GF-D8 (cell line): ENCODE measurements around the gene CDR2L.
A peak's percentile ranks its signal among the peaks of the same experiment; 100 is the strongest.
"Not testable (repeated sequence)": the region's sequence is repeated elsewhere in the genome, so short reads cannot be mapped to it uniquely, and the experiment has no call there.

Experiments
- DNase-seq: peaks from one replicate; lab custom pipeline; 2025; lab: John Stamatoyannopoulos, UW

The CDR2L gene

DNA sequence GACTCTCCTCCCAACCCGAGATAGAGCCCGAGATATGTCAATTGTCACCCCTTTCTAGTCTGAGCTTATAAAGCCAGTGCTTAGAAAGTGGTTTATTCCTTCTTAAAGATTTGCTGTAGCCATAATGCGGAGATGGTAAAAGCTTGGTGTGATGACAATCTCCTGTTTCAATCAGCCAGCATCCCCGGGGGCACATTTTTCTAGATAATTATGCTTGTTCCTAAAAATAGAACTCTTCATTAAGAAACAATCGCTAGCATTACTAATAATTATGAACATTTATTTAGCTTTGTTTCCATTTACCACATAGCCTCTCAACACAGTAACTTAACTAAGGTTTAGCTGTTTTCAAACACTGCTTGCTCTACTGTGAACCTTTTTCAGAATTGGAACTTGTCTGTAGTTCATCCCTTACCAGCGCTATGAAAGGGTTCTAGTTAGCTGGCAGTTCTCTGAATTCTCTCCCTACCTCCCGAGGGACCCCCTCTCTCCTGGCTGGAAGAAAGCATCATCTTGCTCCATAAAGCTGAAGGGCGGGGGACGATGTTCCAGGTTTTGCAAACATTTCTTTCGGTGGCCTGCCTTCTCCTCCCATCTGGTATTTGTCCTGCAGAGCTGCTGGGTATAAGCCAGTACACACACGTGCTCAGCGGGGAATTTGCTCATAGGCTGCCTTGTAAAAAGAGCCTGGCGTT lies 24.1 kb downstream of the CDR2L start:
- DNase-seq = no peak

DNA sequence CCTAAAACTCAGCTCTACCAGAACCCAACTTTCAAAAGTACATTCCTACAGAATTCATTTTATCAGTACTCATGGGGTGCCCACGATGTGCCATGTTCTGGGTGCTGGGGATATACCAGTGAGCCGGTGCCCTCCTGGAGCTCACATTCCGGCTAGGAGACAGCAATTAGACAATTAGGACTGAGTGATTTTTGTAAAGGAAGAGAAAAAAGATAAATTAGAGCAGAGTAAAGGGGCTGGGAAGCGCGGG lies 24.6 kb downstream of the CDR2L start:
- no peak for DNase-seq

- DNase-seq = peak; percentile 56
Measured at GRCh38 chr17:75012346-75013091, 25.1 kb downstream of the CDR2L start, which contains the start of gene MRPL58. MRPL58 (plus strand) TSS chr17:75012670; CDS start chr17:75012687, 17 bp downstream.

DNA sequence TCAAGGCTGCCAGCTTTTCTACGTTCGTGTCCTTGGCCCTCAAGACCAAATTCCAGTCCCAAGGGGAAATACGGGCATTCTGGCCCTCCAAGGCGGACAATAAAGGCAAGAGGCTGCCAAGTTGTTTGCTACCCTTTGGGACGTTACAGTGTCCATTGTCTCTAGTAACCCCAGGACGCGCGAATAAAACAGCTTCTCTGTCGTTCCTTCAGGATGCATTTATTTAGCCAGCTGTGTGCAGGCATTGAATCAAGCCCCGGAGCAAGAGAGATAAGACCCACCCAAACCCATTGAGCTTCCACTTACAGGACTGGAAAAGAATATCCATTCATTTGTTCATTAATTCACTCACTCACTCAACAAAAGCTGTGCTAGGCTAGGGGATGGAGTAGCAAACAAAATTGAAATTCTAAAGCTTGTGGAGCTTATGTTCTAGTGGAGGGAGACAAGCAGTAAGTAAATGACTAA lies 25.7 kb downstream of the CDR2L start:
- DNase-seq = no peak

DNA sequence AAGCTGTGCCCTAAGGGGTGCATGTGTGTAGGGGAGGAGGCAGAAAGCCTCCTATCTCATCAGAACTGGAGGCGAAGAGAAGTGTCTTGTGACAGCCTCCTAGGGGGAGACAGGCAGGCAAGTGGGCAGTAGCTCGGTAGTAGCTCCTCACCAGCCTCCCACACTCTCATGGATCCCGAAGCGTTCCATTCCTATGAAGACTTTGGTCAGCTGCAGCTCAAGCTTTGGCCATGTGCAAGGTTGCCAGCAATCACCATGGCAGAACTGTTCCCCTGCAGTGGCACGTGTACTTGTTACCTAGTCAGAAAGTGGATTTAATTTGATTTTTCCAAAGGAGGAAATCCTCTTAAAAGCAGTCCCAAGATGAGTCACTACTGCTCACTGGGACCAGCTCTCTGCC lies 31.7 kb downstream of the CDR2L start:
- DNase-seq = no peak

DNA sequence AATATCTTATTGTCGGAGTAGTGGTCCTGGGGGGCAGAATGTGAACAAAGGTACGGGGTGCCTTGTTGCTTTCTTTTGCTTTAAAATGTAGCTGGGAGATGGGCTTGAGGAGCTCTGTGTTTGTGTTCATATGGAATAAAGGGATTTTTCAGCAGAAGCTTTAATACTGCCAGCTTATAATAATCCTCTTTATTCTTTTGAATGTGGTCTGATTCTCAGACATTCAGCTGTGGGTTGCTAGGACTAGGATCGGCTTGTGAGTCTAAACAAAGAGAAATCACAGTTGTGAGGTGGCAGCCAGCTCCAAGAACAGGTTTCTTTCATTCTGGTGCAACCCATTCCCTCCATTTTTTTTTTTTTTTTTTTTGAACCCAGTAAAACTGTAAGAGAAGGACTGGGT lies 32.3 kb downstream of the CDR2L start:
- DNase-seq = no peak

DNA sequence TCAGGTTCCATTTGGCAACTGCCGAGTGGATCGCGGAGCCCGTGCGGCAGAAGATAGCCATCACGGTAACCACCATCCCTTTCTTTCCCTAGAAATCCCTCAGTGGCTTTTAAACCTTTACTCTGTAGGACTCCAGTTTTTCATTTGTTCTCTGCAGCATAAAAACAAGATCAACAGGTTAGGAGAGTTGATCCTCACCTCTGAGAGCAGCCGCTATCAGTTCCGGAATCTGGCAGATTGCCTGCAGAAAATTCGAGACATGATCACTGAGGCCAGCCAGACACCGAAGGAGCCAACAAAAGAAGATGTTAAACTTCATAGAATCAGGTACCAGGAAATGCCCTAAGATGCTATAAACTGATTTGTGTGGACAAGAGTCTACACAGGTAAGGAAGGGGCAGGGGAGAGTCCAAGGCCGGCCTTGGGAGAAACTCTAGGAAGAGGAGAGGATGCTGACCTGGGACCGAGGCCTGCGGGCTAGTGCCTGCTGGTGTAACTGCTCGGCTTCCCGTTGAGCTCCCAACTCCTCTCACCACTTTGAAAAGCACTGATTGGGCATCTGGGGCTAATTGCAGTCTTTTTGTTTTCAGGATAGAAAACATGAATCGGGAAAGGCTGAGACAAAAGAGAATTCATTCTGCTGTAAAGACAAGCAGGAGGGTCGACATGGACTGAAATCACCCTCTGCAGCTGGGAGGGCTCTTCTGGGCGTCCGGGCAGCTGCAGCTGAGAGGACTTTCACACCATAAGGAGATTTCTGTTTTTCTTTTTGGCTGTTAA lies 33.1 kb downstream of the CDR2L start:
- no peak for DNase-seq

DNA sequence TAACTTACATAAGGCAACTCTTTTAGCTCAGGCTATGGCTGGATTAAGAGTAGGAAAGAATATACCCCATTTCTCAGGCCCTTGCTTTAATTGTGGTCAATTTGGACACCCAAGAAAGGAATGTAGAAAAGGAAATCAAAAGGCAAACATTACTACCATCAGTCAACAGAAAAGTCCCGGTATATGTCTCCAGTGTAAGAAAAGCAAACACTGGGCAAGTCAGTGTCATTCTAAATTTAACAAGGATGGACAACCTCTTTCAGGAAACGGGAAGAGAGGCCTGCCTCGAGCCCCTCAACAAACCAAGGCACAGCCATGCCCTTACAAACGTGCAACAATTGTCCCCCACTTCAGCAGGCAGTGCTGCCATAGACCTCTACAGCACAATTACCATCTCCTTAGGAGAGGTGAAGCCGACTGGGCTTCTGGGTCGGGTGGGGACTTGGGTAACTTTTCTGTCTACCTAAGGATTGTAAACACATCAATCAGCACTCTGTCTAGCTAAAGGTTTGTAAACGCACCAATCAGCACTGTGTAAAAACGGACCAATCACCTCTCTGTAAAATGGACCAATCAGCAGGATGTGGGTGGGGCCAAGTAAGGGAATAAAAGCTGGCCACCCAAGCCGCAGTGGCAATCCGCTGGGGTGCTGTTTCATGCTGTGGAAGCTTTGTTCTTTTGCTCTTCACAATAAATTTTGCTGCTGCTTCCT lies 37.4 kb downstream of the CDR2L start:
- no peak for DNase-seq

DNA sequence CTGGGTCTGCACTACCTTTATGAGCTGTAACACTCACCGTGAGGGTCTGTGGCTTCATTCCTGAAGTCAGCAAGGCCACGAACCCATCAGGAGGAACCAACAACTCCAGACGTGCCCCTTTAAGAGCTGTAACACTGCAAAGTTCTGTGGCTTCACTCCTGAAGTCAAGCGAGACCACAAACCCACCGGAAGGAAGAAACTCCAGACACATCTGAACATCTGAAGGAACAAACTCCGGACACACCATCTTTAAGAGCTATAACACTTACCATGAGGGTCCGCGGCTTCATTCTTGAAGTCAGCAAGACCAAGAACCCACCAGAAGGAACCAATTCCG lies 37.9 kb downstream of the CDR2L start:
- peak; percentile 88 for DNase-seq

- peak; percentile 40 for DNase-seq
Measured at GRCh38 chr17:75026650-75027049, 39.2 kb downstream of the CDR2L start.

DNA sequence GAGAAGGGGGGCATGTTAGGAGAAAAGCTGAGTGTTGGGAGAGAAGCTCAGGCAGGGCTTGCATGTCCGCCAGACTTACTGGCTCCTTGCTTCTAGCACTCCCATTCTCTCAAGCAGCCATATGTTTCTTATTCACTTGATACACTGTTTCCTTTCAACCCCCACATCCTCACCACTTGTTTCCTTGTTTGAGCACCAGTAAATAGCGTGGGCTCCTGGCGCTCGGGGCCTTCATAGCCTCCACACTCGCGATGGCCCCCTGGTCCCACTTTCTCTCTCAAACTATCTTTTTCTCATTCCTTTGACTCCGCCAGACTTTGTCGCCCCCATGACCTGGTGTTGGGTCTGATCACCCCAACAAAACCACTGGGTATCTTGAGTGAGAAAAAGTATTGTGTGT lies 42.7 kb downstream of the CDR2L start:
- no peak for DNase-seq

GRCh38 chr17:75031972-75032719 lies 44.7 kb downstream of the CDR2L start:
- no peak for DNase-seq

DNA sequence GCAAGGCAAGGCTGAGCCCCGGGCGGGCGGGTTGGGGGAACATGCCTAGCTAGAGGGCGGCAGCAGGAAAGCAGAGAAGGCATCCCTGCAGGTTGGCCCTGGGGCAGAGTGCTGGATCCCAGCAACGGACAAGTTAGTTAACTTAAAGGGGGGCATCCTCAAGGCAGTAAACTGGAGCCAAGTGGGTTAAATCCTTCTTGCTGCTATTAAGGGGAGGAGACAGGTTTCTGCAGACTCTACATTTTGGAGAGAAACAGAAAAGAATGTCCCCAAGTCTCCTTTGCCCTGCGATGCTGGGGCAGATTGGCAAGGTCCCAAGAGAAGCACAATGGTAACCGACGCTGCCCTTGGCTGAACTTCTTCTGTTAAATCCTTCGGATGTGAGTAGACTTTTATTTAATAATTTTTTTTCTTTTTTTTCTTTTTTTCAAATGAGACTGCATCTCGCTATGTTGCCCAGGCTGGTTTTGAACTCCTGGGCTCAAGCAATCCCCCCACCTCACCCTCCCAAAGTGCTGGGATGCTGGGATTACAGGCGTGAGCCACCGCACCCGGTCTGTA lies 45.4 kb downstream of the CDR2L start:
- no peak for DNase-seq

- peak; percentile 69 for DNase-seq
Measured at GRCh38 chr17:75033346-75034235, 46.2 kb downstream of the CDR2L start.

DNA sequence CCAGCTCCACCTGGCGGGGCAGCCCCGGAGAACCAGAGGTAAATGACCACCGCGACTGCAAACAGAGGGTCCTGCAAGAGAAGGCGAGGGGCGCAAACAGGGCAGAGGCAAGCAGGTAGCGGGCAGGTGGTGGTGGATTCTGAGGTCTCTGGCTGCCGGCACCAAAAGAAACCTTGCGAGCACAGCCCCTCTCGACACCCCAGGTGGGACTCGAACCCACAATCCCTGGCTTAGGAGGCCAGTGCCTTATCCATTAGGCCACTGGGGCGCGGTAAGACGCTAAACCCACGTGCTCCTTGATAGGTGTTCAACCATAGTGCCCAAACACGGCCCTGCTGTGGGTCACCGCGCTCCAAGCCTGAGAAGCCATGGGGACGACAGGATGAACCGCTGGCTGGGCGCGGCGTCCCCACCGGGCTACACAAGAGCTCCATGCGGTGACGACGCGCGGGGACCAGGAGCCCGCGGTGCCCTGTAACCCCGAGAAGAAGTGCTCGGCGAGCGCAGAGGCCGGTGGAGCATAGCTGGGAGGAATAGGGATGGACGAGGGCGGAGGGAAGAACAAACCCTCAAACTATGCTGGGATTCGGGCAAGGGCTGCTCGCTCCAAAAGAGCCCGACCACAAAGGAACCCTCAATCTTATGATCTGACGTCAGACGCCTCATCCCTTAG lies 46.9 kb downstream of the CDR2L start:
- peak; percentile 79 for DNase-seq

GRCh38 chr17:75036643-75037268 lies 49.3 kb downstream of the CDR2L start:
- no peak for DNase-seq

- DNase-seq = peak; percentile 63
Measured at GRCh38 chr17:75039238-75039637, 51.8 kb downstream of the CDR2L start.

- no peak for DNase-seq
Measured at GRCh38 chr17:75041656-75042280, 54.3 kb downstream of the CDR2L start.

DNA sequence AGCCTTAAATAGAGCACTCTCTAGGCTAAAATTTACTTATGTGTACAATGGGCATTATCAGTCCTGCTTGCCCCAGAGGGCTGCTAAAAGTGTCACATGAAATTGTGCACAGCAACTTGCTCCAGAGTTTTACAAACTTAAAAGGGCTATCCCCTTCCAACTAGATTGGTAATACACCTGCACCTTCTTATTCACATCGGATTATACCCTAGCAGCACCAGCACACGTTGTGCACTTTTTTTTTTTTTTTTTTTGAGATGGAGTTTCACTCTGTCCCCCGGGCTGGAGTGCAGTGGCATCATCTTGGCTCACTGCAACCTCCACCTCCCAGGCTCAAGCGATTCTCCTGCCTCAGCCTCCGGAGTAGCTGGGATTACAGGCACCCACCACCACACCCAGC lies 56.4 kb downstream of the CDR2L start:
- DNase-seq = not testable (repeated sequence)
